ENCODE data around the gene LTBP4. TPM values are rescaled to one million over a fixed set of nuclear protein-coding genes. Genes with fewer than 3 reads are reported as not detected.
"Not testable (repeated sequence)": the region's sequence is repeated elsewhere in the genome, so short reads cannot be mapped to it uniquely, and the experiment has no call there.

The LTBP4 gene
- total RNA-seq, 4 donors from 2014 or later, result 134 to 276 (median 196) TPM

DNA sequence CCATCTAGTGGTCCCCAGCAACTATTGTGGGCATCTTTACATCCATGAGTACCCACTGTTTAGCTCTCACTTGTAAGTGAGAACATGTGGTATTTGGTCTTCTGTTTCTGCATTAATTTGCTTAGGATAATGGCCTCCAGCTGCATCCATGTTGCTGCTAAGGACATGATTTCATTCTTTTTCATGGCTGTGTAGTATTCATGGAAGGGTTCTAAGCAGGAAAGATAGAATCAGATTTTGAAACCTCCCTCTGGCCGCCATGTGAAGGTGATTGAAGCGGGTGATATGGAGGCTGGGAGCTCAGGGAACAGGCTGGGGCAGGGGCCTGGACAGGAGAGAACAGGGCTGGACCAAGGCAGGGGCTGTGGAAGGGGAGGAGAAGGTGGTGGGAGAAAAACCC is 20.1 kb downstream of the LTBP4 start:
- intact Hi-C loops (cut with DNase I), result no loop called here
- Histone ChIP-seq H3K27ac (no peak overlapping the region), H3K9me3 (no peaks in the 10 kb centered on the region), H3K36me3 (peaks cover 14 to 31% of the 10 kb centered on the region in 2 donors), H3K4me1 (no peaks in the 10 kb centered on the region), H3K27me3 (no peaks in the 10 kb centered on the region), H3K4me3 (replicated peaks in 1 of 3) (no peak overlapping the region)
- TF ChIP-seq POLR2A (IDR thresholded peaks at IDR 0.05) (no peak), CTCF (IDR thresholded peaks at IDR 0.05) (no peak)
- WGBS, 2 donors, result 78 to 99% methylated on average over 2 of the region's 2 CpGs
- DNase-seq, result no peak

DNA sequence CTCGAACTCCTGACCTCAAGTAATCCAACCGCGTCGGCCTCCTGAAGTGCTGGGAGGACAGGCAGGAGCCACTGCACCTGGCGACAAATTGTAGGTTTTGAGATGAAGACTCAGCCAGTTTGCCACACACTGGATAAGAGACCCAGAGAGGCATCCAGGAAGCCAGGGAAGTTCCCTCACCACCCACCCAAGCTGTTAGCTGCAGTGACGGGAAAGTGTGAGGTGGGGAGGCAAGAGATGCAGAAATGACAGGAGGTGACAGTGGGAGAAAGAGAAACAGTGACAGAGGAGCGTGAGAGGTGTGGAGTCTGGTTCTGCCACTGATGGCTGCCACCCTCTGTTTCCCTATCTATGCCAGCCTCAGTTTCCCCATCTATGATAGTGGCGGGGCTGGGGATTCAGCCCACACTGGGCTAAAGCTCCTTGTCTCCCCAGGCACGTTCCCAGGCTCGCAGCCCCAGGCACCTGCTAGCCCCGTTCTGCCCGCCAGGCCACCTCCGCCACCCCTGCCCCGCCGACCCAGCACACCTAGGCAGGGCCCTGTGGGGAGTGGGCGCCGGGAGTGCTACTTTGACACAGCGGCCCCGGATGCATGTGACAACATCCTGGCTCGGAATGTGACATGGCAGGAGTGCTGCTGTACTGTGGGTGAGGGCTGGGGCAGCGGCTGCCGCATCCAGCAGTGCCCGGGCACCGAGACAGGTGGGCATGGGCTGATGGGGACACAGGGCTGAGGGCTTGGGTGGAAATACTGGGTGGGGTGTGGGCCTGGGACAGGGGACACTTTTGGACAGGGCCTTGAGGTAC is 21.0 kb downstream of the LTBP4 start:
- no peak for DNase-seq
- no peaks in the 10 kb centered on the region for H3K27me3 ChIP-seq
- TF ChIP-seq CTCF (IDR thresholded peaks at IDR 0.05) (no peak), POLR2A (IDR thresholded peaks at IDR 0.05) (no peak)
- H3K4me3 ChIP-seq (replicated peaks in 1 of 3), result no peak overlapping the region
- no peaks in the 10 kb centered on the region for H3K9me3 ChIP-seq
- H3K27ac ChIP-seq, result no peak overlapping the region
- H3K36me3 ChIP-seq, result peaks cover 14 to 33% of the 10 kb centered on the region in 2 donors
- H3K4me1 ChIP-seq, result no peaks in the 10 kb centered on the region
- WGBS, 2 donors, result 92 to 96% methylated on average over 12 to 17 of the region's 24 CpGs
- intact Hi-C loops (cut with DNase I), result no loop called here

DNA sequence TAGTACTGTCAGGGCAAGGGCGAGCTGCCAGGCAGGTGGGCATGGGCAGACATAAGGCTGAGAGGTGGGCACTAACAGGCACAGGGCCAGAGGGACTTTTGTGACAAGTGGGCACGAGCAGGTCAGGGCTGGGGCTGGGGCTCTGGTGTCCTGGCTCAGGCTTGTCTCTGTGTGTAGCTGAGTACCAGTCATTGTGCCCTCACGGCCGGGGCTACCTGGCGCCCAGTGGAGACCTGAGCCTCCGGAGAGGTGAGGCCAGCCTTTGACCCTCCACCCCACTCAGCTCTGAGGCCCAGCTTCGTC is 21.6 kb downstream of the LTBP4 start:
- no peak for TF ChIP-seq POLR2A (IDR thresholded peaks at IDR 0.05)
- TF ChIP-seq CTCF (IDR thresholded peaks at IDR 0.05), result no peak
- Histone ChIP-seq H3K27ac (no peak overlapping the region), H3K36me3 (peaks cover 14 to 33% of the 10 kb centered on the region in 2 donors), H3K4me3 (replicated peaks in 1 of 3) (no peak overlapping the region), H3K4me1 (no peaks in the 10 kb centered on the region), H3K27me3 (no peaks in the 10 kb centered on the region), H3K9me3 (no peaks in the 10 kb centered on the region)
- no peak for DNase-seq
- intact Hi-C loops (cut with DNase I), result no loop called here
- WGBS, 2 donors, result 93 to 96% methylated on average over 7 of the region's 7 CpGs

GRCh38 chr19:40623403-40624251 is 22.5 kb downstream of the LTBP4 start:
- 66 to 71% methylated on average over 27 to 40 of the region's 41 CpGs for WGBS, 2 donors
- peaks cover 14 to 33% of the 10 kb centered on the region in 2 donors for H3K36me3 ChIP-seq
- H3K4me3 ChIP-seq (replicated peaks in 1 of 3), result no peak overlapping the region
- H3K9me3 ChIP-seq, result no peaks in the 10 kb centered on the region
- H3K4me1 ChIP-seq, result no peaks in the 10 kb centered on the region
- H3K27ac ChIP-seq, result no peak overlapping the region
- no peak for DNase-seq
- intact Hi-C loops (cut with DNase I), result no loop called here
- no peak for TF ChIP-seq POLR2A (IDR thresholded peaks at IDR 0.05)
- no peak for TF ChIP-seq CTCF (IDR thresholded peaks at IDR 0.05)
- no peaks in the 10 kb centered on the region for H3K27me3 ChIP-seq

DNA sequence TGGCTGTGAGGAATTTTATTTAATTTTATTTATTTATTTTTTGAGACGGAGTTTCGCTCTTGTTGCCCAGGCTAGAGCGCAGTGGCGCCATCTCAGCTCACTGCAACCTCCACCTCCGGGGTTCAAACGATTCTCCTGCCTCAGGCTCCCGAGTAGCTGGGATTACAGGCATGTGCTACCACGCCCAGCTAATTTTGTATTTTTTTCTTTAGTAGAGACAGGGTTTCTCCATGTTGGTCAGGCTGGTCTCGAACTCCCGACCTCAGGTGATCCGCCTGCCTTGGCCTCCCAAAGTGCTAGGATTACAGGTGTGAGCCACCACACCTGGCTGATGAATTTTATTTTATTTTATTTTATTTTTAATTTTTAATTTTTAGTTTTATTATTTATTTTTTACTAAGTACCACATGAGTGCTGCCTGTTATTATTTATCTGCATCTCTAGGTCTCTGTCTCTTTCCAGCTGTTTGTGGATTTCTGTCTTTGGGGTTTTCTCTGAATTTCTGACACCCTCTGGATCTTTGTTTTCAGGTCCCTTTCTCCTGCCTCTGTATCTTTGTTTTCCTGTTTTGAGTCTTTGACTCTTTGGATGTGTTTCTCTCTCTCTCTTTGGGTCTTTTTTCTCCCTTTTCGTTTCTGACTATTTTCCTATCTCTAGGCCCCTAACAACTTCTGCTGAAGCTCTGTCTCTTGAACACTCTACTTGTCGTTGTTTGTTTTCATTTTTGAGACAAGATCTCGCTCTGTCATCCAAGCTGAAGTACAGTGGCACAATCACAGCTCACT is 23.4 kb downstream of the LTBP4 start:
- H3K9me3 ChIP-seq; H3K4me1 ChIP-seq; H3K27me3 ChIP-seq; H3K4me3 ChIP-seq (replicated peaks in 1 of 3); H3K27ac ChIP-seq; intact Hi-C loops (cut with DNase I); DNase-seq: not testable (repeated sequence)
- H3K36me3 ChIP-seq, result peaks cover 6 to 36% of the 10 kb centered on the region in 2 donors
- WGBS, 2 donors, result 89 to 91% methylated on average over 14 of the region's 14 CpGs
